NOMO-1 (cell line): ENCODE data around the gene FREM3.
"Not testable (repeated sequence)": the region's sequence is repeated elsewhere in the genome, so short reads cannot be mapped to it uniquely, and the experiment has no call there.

ENCODE experiments used
- DNase-seq, 2 experiments: peaks; one replicate each; lab custom pipeline; 2025; ENCODE audit not compliant: unreplicated experiment in 2 of 2; lab: John Stamatoyannopoulos, UW

The FREM3 gene

GRCh38 chr4:143586080-143586479, 114.4 kb downstream of the FREM3 start:
- no peak for DNase-seq

DNA sequence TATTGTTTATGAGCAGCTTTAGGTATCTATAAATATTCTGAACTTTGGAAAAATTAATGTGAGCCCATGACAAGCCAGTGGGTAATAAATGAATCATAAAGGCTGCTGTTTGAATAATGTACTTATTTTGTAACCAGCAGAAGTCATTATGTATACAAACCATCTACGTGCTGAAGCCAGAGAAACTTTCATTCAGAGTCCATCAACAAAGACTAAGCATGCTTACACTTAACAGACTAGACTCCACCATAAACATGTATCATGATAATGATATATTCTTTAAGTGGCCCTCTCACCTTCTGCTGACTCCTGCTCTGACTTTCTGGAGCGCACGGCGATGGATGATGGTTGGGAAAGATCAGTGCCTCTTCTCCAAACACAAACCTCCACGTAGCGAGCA, 114.9 kb downstream of the FREM3 start:
- DNase-seq = no peak

DNA sequence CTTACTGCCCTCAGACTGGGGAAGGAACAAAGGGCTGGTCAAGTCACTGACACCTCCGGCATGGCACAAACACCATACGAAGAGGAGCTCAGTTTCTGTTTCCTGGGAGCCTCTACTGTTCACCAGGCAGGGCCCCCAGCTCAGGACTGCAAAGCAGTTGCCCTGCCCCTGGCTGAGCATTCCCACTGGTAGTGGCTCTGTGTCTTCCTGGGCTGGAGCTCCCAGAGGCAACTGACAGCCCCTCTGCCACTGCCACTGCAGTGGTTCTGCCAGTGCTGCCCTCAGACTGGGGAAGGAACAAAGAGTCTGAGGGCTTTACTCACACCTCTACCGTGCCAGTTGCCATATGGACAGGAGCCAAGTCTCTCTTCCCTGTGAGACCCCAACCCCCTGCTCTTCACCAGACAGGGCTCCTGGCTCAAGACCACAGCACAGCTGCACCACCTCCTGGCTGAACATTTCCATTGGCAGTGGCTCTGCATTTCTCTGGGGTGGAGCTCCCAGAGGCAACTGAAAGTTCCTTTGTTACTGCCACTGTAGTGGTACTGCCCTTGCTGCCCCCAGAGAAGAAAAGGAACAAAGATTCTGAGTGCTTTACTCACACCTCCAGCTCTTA, 119.0 kb downstream of the FREM3 start:
- DNase-seq = no peak

DNA sequence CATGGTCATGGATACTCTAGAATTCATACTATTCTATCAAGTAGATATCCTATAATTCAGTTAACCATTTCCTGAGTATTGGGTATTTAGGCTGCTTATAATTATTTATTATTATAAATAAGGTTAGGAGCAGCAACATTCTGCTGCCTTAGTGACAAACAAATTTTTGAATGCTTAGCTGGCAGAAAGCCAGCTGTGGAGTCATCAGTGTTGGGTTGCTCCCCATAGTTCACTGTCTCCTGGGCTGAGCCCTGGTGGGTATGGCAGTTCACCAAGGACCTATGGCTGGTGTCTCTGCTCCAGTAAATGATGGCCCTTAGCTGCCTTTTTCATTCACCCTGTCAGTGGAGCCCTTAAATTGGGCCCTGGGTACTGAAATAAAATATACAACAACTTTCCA, 125.1 kb downstream of the FREM3 start:
- no peak for DNase-seq

- DNase-seq = no peak
These were observed 136.0 kb downstream of the FREM3 start for GRCh38 chr4:143564472-143564871.

DNA sequence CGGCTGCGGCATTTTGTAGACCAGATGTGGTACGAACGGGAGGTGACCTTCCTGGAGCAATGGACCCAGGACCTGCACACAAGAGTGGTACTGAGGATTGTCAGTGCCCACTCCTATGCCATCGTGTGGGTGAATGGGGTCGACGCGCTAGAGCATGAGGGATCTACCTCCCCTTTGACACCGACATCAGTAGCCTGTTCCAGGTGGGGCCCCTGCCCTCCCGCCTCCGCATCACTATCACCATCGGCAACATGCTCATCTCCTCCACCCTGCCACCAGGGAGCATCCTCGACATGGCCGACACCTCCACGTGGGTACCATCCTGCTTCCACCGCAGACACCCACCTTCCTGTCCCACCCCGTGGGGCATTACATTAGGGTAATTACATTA, 140.7 kb downstream of the FREM3 start:
- DNase-seq = no peak

- peak; percentile 6 to 38 for DNase-seq
These were observed 141.4 kb downstream of the FREM3 start for GRCh38 chr4:143558823-143559756.

GRCh38 chr4:143558286-143558685, 142.2 kb downstream of the FREM3 start:
- DNase-seq = no peak

GRCh38 chr4:143555676-143556075, 144.8 kb downstream of the FREM3 start:
- no peak for DNase-seq

DNA sequence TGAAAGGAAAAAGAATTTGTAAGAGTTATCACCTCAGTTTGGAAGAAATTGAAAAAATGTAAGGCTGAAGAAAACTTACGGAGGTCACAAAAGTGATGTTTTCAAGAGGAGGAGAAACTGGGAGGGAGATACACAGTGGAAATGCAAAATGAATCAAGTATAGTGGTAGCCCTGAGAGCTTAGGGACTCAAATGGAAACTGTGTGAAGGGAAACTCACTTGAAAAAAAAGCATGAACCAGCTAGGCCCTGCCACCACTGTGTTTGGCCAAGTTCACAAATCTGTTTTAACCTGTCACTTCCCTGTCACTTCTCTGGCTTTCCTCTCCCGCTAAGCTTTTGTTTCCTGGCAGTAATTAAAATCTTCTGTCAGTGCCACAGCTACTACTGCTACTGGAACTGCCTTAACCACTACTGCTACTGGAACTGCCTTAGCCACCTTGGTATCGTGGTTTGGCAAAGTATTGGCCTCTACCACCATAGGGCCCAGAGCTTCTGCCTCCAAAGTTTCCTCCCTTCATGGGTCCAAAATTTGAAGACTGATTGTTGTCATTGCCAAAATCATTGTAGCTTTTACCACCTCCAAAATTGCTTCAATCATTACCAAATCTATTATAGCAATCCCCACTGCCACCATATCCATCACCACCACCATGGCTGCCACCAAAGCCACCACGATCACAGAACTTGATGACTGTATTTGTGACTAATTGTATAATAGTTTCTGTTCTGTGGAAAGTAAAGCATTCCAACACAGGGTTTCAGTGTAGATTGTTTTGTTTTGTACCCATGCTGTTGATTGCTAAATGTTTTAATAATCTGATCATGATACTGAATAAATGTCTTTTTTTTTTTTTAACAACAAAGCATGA, 145.5 kb downstream of the FREM3 start:
- DNase-seq = no peak

GRCh38 chr4:143549928-143550327, 150.5 kb downstream of the FREM3 start:
- no peak for DNase-seq

DNA sequence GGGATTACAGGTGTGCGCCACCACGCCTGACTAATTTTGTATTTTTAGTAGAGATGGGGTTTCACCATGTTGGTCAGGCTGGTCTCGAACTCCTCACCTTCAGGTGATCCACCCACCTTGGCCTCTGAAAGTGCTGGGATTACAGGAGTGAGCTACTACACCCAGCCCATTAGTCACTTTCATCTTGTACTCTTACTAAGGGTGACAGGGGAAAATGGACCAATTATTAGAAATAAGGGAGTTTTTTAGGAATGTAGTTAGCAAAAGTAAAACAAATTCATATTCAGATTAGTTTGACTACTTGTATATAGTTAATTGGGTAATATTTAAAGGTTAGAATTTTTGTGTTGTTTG, 160.8 kb downstream of the FREM3 start:
- DNase-seq = no peak

DNA sequence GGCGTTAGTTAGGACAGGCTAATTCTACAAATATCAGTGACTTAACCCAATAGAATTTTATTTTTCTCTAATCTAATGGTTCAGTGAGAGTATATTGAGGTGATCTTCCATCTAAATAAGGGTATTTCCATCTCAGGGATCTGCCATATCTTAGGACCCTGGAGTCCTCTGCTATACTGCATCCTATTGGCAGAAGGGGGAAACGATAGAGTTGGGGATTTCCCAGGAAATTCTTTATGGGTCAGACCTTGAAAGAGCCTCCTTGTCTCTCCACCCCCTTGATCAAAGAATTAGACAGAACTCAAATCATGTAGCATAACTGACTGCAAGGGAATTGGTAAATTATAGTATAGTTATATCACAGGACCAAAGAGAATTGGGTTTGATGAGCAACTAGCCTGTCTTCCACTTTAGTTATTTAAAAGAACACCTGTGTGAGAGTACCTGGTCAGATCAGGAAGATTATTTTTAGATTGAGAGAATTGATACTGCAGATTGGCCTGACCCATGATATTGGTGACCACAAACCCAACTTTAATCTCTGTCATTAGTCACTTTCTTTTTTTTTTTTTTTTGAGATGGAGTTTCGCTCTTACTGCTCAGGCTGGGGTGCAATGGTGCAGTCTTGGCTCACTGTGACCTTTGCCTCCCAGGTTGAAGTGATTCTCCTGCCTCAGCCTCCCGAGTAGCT, 161.4 kb downstream of the FREM3 start:
- DNase-seq = no peak

GRCh38 chr4:143531788-143532491, 168.5 kb downstream of the FREM3 start:
- DNase-seq = no peak

GRCh38 chr4:143531380-143531779, 169.1 kb downstream of the FREM3 start:
- DNase-seq = no peak

DNA sequence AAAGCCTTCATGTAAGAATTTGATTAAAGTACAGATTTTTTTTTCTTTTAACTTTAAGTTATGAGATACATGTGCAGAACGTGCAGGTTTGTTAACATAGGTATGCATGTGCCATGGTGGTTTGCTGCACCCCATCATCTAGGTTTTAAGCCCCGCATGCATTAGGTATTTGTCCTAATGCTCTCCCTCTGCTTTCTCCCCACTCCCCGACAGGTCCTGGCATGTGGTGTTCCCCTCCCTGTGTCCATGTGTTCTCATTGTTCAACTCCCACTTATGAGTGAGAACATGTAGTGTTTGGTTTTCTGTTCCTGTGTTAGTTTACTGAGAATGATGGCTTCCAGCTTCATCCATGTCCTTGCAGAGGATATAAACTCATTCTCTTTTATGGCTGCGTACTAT, 172.4 kb downstream of the FREM3 start:
- DNase-seq = not testable (repeated sequence)
